OCI-LY1 (cell line): ENCODE results near the gene LTBP3.

Source experiments
- H2AFZ ChIP-seq: fragments of 200-600 bp; sonication (generic), shearing (Covaris generic); 2 replicates; pipeline ENCODE4 v1.6.0; 2014; ENCODE audit warnings: antibody characterized with exemption, mild to moderate bottlenecking, low read length
- H3F3A ChIP-seq: fragments of 200-600 bp; sonication (generic), shearing (Covaris generic); 2 replicates; pipeline ENCODE4 v1.6.0; 2014; ENCODE audit warnings: mild to moderate bottlenecking, antibody characterized with exemption, low read length, moderate library complexity; ENCODE audit not compliant: insufficient read depth
- H3K27ac ChIP-seq: fragments of 200-600 bp; sonication (generic); 2 replicates; pipeline ENCODE4 v1.5.1; 2014; ENCODE audit warnings: low read length, mixed run types, mild to moderate bottlenecking, low read depth; ENCODE audit not compliant: poor library complexity, severe bottlenecking
- H3K27me3 ChIP-seq: fragments of 200-600 bp; sonication (generic); 2 replicates; pipeline ENCODE4 v1.6.0; 2014; ENCODE audit warnings: antibody characterized with exemption, mild to moderate bottlenecking, low read length, moderate library complexity; ENCODE audit not compliant: insufficient read depth
- H3K36me3 ChIP-seq: fragments of 200-600 bp; sonication (generic); 2 replicates; pipeline ENCODE4 v1.6.1; 2014; ENCODE audit warnings: mild to moderate bottlenecking, antibody characterized with exemption, low read length, moderate library complexity, mixed read lengths; ENCODE audit not compliant: insufficient read depth
- H3K4me1 ChIP-seq: fragments of 200-600 bp; sonication (generic); 2 replicates; pipeline ENCODE4 v1.5.1; 2014; ENCODE audit warnings: mild to moderate bottlenecking, low read length, moderate library complexity; ENCODE audit not compliant: insufficient read depth, severe bottlenecking
- H3K4me2 ChIP-seq: fragments of 200-600 bp; sonication (generic), shearing (Covaris generic); 2 replicates; pipeline ENCODE4 v1.6.1; 2014; ENCODE audit warnings: low read length
- H3K4me3 ChIP-seq: fragments of 200-600 bp; sonication (generic); 2 replicates; pipeline ENCODE4 v1.5.1; 2014; ENCODE audit warnings: low read length, low read depth, mild to moderate bottlenecking, mixed read lengths; ENCODE audit not compliant: poor library complexity, severe bottlenecking
- H3K79me2 ChIP-seq: fragments of 200-600 bp; shearing (Covaris generic); 2 replicates; pipeline ENCODE4 v1.6.1; 2016; ENCODE audit warnings: mixed run types, low read length, mixed read lengths; ENCODE audit not compliant: insufficient read depth
- H3K9ac ChIP-seq: fragments of 200-600 bp; sonication (generic), shearing (Covaris generic); 2 replicates; pipeline ENCODE4 v1.6.1; 2014; ENCODE audit warnings: mild to moderate bottlenecking, low read length, mixed read lengths
- H3K9me2 ChIP-seq: fragments of 200-600 bp; sonication (generic), shearing (Covaris generic); 2 replicates; pipeline ENCODE4 v1.6.1; 2014; ENCODE audit warnings: low read depth, mild to moderate bottlenecking, low read length, mixed read lengths
- H3K9me3 ChIP-seq: fragments of 200-600 bp; shearing (Covaris generic); 2 replicates; pipeline ENCODE4 v1.6.1; 2014; ENCODE audit warnings: low read length, mixed read lengths
- H4K20me1 ChIP-seq: fragments of 200-600 bp; sonication (generic), shearing (Covaris generic); 2 replicates; pipeline ENCODE4 v1.6.0; 2016; ENCODE audit warnings: mild to moderate bottlenecking, low read length; ENCODE audit not compliant: insufficient read depth
- CTCF ChIP-seq: fragments of 200-600 bp; sonication (generic), shearing (Covaris generic); IDR thresholded peaks from 2 replicates; pipeline ENCODE4 v1.5.1; 2017; ENCODE audit warnings: mild to moderate bottlenecking, antibody characterized with exemption, low read length, moderate library complexity, mixed read lengths
- EZH2 ChIP-seq: fragments of 200-600 bp; sonication (generic), shearing (Covaris generic); IDR thresholded peaks from 2 replicates; pipeline ENCODE4 v1.8.0; 2017; ENCODE audit warnings: borderline replicate concordance, mixed run types, mild to moderate bottlenecking, antibody characterized with exemption, low read length, moderate library complexity, mixed read lengths

Gene LTBP3

GRCh38 chr11:65536412-65537295 lies 21.5 kb downstream of the LTBP3 start:
- no peaks in the 10 kb centered on the region for H3K9me3 ChIP-seq
- peaks cover 26% of the 10 kb centered on the region for H3K36me3 ChIP-seq
- no peak overlapping the region for H3K4me2 ChIP-seq
- H3K27ac ChIP-seq: no peak overlapping the region
- H3K27me3 ChIP-seq: no peaks in the 10 kb centered on the region
- no peak overlapping the region for H3K9ac ChIP-seq
- H3K79me2 ChIP-seq: no peaks in the 10 kb centered on the region
- no peaks in the 10 kb centered on the region for H4K20me1 ChIP-seq
- H3K4me1 ChIP-seq: peaks cover 14% of the 10 kb centered on the region
- H3F3A ChIP-seq: no peaks in the 10 kb centered on the region
- no peak overlapping the region for H2AFZ ChIP-seq
- H3K4me3 ChIP-seq: no peak overlapping the region
- no peaks in the 10 kb centered on the region for H3K9me2 ChIP-seq
- TF ChIP-seq EZH2 (no peak), CTCF (no peak)

- Histone ChIP-seq H3K4me3 (no peak overlapping the region), H3K27ac (no peak overlapping the region), H2AFZ (no peak overlapping the region), H4K20me1 (no peaks in the 10 kb centered on the region), H3K9ac (no peak overlapping the region), H3K27me3 (no peaks in the 10 kb centered on the region), H3F3A (no peaks in the 10 kb centered on the region), H3K36me3 (peaks cover 41% of the 10 kb centered on the region), H3K9me2 (no peaks in the 10 kb centered on the region), H3K4me2 (no peak overlapping the region), H3K9me3 (no peaks in the 10 kb centered on the region), H3K79me2 (no peaks in the 10 kb centered on the region), H3K4me1 (peaks cover 7% of the 10 kb centered on the region)
- TF ChIP-seq CTCF (no peak), EZH2 (no peak)
These were observed 23.1 kb downstream of the LTBP3 start for GRCh38 chr11:65535102-65535501.

- H3K9me2 ChIP-seq: no peaks in the 10 kb centered on the region
- H3K4me2 ChIP-seq: no peak overlapping the region
- no peaks in the 10 kb centered on the region for H4K20me1 ChIP-seq
- H3K9ac ChIP-seq: no peak overlapping the region
- H3K27ac ChIP-seq: no peak overlapping the region
- H3K4me3 ChIP-seq: no peak overlapping the region
- no peaks in the 10 kb centered on the region for H3K27me3 ChIP-seq
- no peaks in the 10 kb centered on the region for H3K4me1 ChIP-seq
- H3K9me3 ChIP-seq: no peaks in the 10 kb centered on the region
- no peaks in the 10 kb centered on the region for H3K79me2 ChIP-seq
- TF ChIP-seq EZH2: no peak
- no peak for TF ChIP-seq CTCF
- H3F3A ChIP-seq: no peaks in the 10 kb centered on the region
- peaks cover 43% of the 10 kb centered on the region for H3K36me3 ChIP-seq
- no peak overlapping the region for H2AFZ ChIP-seq
These were observed 25.6 kb downstream of the LTBP3 start for GRCh38 chr11:65532388-65533064.
